Liver (tissue), 9 donors: ENCODE measurements around the gene RNF34. TPM values are rescaled to one million over a fixed set of nuclear protein-coding genes. Genes with fewer than 3 reads are reported as not detected.

Experiments used
- DNase-seq: peaks from one replicate; pipeline ENCODE4 v3.0.0-alpha.2; 2017; ENCODE audit warnings: low spot score
- H3K27ac ChIP-seq, 2 donors: one replicate each; pipeline ENCODE4 v1.7.0; 2013; ENCODE audit warnings: inconsistent platforms in 2 of 2, low read length in 2 of 2, control low read depth in 1 of 2, low read depth in 1 of 2, mild to moderate bottlenecking in 1 of 2
- H3K27me3 ChIP-seq, 4 donors: one replicate each; pipeline versions ENCODE4 v1.6.1 to v1.7.0; 2013; ENCODE audit warnings: low read length in 3 of 4, inconsistent platforms in 1 of 4, mild to moderate bottlenecking in 1 of 4, moderate library complexity in 1 of 4; ENCODE audit not compliant: control insufficient read depth in 4 of 4, insufficient read depth in 4 of 4
- H3K36me3 ChIP-seq, 4 donors: one replicate each; pipeline versions ENCODE4 v1.6.1 to v1.7.0; 2013; ENCODE audit warnings: low read length in 3 of 4, mild to moderate bottlenecking in 3 of 4, low read depth in 1 of 4, moderate library complexity in 1 of 4; ENCODE audit not compliant: control insufficient read depth in 4 of 4, insufficient read depth in 3 of 4
- H3K4me1 ChIP-seq, 4 donors: one replicate each; pipeline versions ENCODE4 v1.6.1 to v1.7.0; 2013; ENCODE audit warnings: low read length in 3 of 4, mild to moderate bottlenecking in 3 of 4, moderate library complexity in 1 of 4; ENCODE audit not compliant: control insufficient read depth in 4 of 4, insufficient read depth in 4 of 4
- H3K4me3 ChIP-seq, 3 donors: one replicate each; pipeline versions ENCODE4 v1.6.1 to v1.7.0; 2013; ENCODE audit warnings: low read length in 3 of 3, control low read depth in 1 of 3, low read depth in 1 of 3, mild to moderate bottlenecking in 1 of 3
- H3K9ac ChIP-seq, 2 donors: one replicate each; pipeline ENCODE4 v1.7.0; 2013; ENCODE audit warnings: low read length in 2 of 2, mild to moderate bottlenecking in 2 of 2, moderate library complexity in 2 of 2, control low read depth in 1 of 2, low read depth in 1 of 2
- H3K9me3 ChIP-seq, 4 donors: one replicate each; pipeline versions ENCODE4 v1.6.1 to v1.7.0; 2013; ENCODE audit warnings: low read length in 3 of 4; ENCODE audit not compliant: control insufficient read depth in 4 of 4
- CTCF ChIP-seq: fragments of 150-350 bp; IDR thresholded peaks from 2 replicates; pipeline ENCODE4 v1.5.1; 2017; ENCODE audit warnings: improper control_type of control experiment, low read depth, low read length; ENCODE audit not compliant: missing input control
- EGR1 ChIP-seq, 2 donors: IDR thresholded peaks; 2 replicates each; pipeline ENCODE4 v1.6.1; 2016 to 2018; ENCODE audit warnings: antibody characterized with exemption in 2 of 2, low read depth in 2 of 2
- FOXA1 ChIP-seq: IDR thresholded peaks from 2 replicates; pipeline ENCODE4 v1.6.1; 2016; ENCODE audit warnings: antibody characterized with exemption
- FOXA2 ChIP-seq: IDR thresholded peaks from 2 replicates; pipeline ENCODE4 v1.6.1; 2016; ENCODE audit warnings: antibody characterized with exemption
- GABPA ChIP-seq, 2 donors: IDR thresholded peaks in 1 of 2; conservative IDR thresholded peaks in 1 of 2; 2 replicates each; pipeline ENCODE4 v1.6.1; 2016; ENCODE audit warnings: antibody characterized with exemption in 2 of 2, mild to moderate bottlenecking in 1 of 2, moderate library complexity in 1 of 2
- HNF4A ChIP-seq, 2 donors: conservative IDR thresholded peaks; 2 replicates each; pipeline ENCODE4 v1.6.1; 2016; ENCODE audit warnings: antibody characterized with exemption in 2 of 2, mild to moderate bottlenecking in 2 of 2
- HNF4G ChIP-seq: IDR thresholded peaks from 2 replicates; pipeline ENCODE4 v1.6.1; 2016; ENCODE audit warnings: antibody characterized with exemption
- JUND ChIP-seq, 2 donors: IDR thresholded peaks; 2 replicates each; pipeline ENCODE4 v1.6.1; 2016; ENCODE audit warnings: antibody characterized with exemption in 2 of 2
- MAX ChIP-seq: IDR thresholded peaks from 2 replicates; pipeline ENCODE4 v1.6.1; 2016; ENCODE audit warnings: antibody characterized with exemption
- NR2F2 ChIP-seq: IDR thresholded peaks from 2 replicates; pipeline ENCODE4 v1.6.1; 2016; ENCODE audit warnings: antibody characterized with exemption
- RAD21 ChIP-seq, 2 donors: IDR thresholded peaks; 2 replicates each; pipeline ENCODE4 v1.6.1; 2016; ENCODE audit warnings: antibody characterized with exemption in 2 of 2, mild to moderate bottlenecking in 2 of 2
- REST ChIP-seq: IDR thresholded peaks from 2 replicates; pipeline ENCODE4 v1.6.1; 2016; ENCODE audit warnings: antibody characterized with exemption, mild to moderate bottlenecking
- RXRA ChIP-seq, 2 donors: IDR thresholded peaks; 2 replicates each; pipeline ENCODE4 v1.6.1; 2017 to 2018; ENCODE audit warnings: antibody characterized with exemption in 2 of 2, mild to moderate bottlenecking in 1 of 2
- SP1 ChIP-seq: IDR thresholded peaks from 2 replicates; pipeline ENCODE4 v1.6.1; 2018; ENCODE audit warnings: antibody characterized with exemption, mild to moderate bottlenecking
- TAF1 ChIP-seq: conservative IDR thresholded peaks from 2 replicates; pipeline ENCODE4 v1.6.1; 2016; ENCODE audit warnings: antibody characterized with exemption, mild to moderate bottlenecking
- WGBS: extraction: QIAGEN DNeasy Blood & Tissue Kit; methylation state at CpG from one replicate; pipeline ENCODE4 v1.1.7; 2013; 5-methylcytosine and 5-hydroxymethylcytosine counted together
- polyA plus RNA-seq, 2 donors: library from polyadenylated mRNA; stranded (reverse) in 1 of 2; unstranded in 1 of 2; fragments of 200-250 nt in 1 of 2; fragments of >200 nt in 1 of 2; fragmentation: Nextera tagmentation in 1 of 2; extraction: Ambion mirVana in 1 of 2; gene quantifications; one replicate each; pipeline versions ENCODE4 v1.2.1 to v1.2.3, GENCODE V29; 2013 to 2015
- total RNA-seq, 2 donors: library from RNA; depleted of rRNA; stranded (reverse); fragments of >200 nt; gene quantifications; one replicate each; pipeline ENCODE4 v1.2.3, GENCODE V29; 2014
- TF ChIP-seq, protein P1 (sequence below): IDR thresholded peaks from 2 replicates; pipeline ENCODE4 v1.6.1; 2016; ENCODE audit warnings: antibody characterized with exemption
- TF ChIP-seq, protein P2 (sequence below): IDR thresholded peaks from 2 replicates; pipeline ENCODE4 v1.6.1; 2016; ENCODE audit warnings: antibody characterized with exemption
- donor health status: healthy.
- donor health status: healthy.
- donor health status: healthy.
- donor health status: healthy.
- donor health status: healthy.

RNF34 gene
- total and polyA plus RNA-seq, 4 donors: 9.5 to 27.7 (median 17.9) TPM

- Histone ChIP-seq H3K9ac (no peak overlapping the region), H3K27me3 (no peaks in the 10 kb centered on the region), H3K4me1 (peaks cover 2 to 20% (median 16%) of the 10 kb centered on the region in 4 donors), H3K36me3 (peaks cover 3 to 6% (median 4%) of the 10 kb centered on the region in 4 donors), H3K9me3 (no peaks in the 10 kb centered on the region), H3K27ac (no peak overlapping the region), H3K4me3 (no peak overlapping the region)
- DNase-seq: no peak
- 95% methylated on average over 5 of the region's 5 CpGs for WGBS
- TF ChIP-seq RXRA (IDR thresholded peaks at IDR 0.05): no peak
- no peak for TF ChIP-seq MAX
- no peak for TF ChIP-seq REST
- no peak for TF ChIP-seq FOXA1
- TF ChIP-seq HNF4G: no peak
- TF ChIP-seq FOXA2: no peak
- no peak for TF ChIP-seq TAF1
- TF ChIP-seq CTCF: no peak
- no peak for TF ChIP-seq EGR1 (IDR thresholded peaks at IDR 0.05; ENCODE audit: low read depth in 2 of 2)
- TF ChIP-seq JUND (IDR thresholded peaks at IDR 0.05): no peak
- TF ChIP-seq RAD21 (IDR thresholded peaks at IDR 0.05): no peak
- no peak for TF ChIP-seq HNF4A (conservative IDR thresholded peaks at IDR 0.05)
- TF ChIP-seq, protein P1, sequence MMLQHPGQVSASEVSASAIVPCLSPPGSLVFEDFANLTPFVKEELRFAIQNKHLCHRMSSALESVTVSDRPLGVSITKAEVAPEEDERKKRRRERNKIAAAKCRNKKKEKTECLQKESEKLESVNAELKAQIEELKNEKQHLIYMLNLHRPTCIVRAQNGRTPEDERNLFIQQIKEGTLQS: no peak
- TF ChIP-seq NR2F2: no peak
- TF ChIP-seq SP1: no peak
- TF ChIP-seq, protein P2, sequence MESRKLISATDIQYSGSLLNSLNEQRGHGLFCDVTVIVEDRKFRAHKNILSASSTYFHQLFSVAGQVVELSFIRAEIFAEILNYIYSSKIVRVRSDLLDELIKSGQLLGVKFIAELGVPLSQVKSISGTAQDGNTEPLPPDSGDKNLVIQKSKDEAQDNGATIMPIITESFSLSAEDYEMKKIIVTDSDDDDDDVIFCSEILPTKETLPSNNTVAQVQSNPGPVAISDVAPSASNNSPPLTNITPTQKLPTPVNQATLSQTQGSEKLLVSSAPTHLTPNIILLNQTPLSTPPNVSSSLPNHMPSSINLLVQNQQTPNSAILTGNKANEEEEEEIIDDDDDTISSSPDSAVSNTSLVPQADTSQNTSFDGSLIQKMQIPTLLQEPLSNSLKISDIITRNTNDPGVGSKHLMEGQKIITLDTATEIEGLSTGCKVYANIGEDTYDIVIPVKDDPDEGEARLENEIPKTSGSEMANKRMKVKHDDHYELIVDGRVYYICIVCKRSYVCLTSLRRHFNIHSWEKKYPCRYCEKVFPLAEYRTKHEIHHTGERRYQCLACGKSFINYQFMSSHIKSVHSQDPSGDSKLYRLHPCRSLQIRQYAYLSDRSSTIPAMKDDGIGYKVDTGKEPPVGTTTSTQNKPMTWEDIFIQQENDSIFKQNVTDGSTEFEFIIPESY: no peak
Observed at GRCh38 chr12:121403721-121404120, 3.8 kb downstream of the RNF34 start.

DNA sequence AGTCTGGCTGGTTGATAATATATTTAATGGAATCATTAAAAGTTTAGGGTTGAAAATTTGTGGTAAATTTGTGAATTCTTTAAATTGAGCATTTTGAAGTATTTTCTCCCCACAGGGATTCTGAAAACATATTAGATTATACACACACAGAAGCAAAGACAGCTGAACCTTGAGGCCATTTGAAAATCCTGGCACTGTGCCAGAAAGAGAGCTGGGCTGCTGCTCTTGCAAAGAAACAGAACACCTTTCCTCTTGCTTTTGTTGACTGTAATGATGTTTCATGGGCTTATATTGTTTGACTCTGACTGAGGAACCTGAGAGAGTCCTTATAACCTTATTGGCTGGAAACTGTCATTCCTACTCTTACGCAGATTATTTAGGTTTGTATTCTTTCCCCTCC is 4.8 kb downstream of the RNF34 start:
- WGBS: 98% methylated on average over 1 of the region's 1 CpG
- Histone ChIP-seq H3K4me1 (peaks cover 0 to 11% (median 9%) of the 10 kb centered on the region in 4 donors), H3K9ac (no peak overlapping the region), H3K27me3 (no peaks in the 10 kb centered on the region), H3K27ac (no peak overlapping the region), H3K9me3 (no peaks in the 10 kb centered on the region), H3K36me3 (peaks cover 3 to 6% (median 4%) of the 10 kb centered on the region in 4 donors), H3K4me3 (no peak overlapping the region)
- DNase-seq: no peak
- TF ChIP-seq REST (no peak), CTCF (no peak), EGR1 (IDR thresholded peaks at IDR 0.05; ENCODE audit: low read depth in 2 of 2) (no peak), GABPA (IDR thresholded peaks at IDR 0.05 in 1 of 2, conservative IDR thresholded peaks at IDR 0.05 in 1 of 2) (no peak), HNF4A (conservative IDR thresholded peaks at IDR 0.05) (no peak), MAX (no peak), RXRA (IDR thresholded peaks at IDR 0.05) (no peak)
- TF ChIP-seq, protein P1: no peak
